ENCODE measurements around the gene TMEM31. TPM values are rescaled to one million over a fixed set of nuclear protein-coding genes. Genes with fewer than 3 reads are reported as not detected.

TMEM31 gene
- total RNA-seq, 1 experiment from 2014 or later = 0.40 TPM

DNA sequence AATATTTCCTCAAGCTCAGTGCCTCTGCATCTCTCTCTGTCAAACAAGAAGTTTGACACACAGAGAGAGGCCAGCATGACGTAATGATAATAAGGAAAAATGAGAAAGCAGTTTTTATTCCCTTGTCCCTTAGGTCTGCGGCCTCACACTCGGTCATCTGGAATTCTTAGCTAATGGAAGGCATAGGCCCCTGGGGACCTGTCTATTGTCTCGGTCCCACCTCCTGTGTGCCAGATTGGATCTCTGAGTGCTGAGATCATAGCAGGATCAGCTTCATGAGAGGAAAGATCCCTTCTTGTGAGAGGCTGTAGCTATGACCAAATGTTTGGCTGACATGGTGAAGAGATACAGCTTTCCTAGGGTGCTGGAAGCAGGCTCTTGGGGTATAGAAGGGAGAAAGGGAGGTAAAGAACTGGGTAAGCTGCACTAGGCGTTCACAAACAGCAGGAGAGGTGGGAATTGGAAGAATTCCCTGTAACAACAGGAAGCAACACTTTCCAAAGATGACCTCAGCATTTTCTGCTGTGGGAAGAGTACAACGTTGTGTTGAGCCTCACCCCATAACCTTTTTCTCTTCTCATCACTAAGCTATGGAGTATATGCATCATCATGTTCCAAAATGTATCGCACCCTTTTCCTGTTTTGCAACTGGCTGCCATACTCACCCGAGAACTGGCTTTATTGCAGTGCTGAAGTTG is 20.2 kb downstream of the TMEM31 start:
- Histone ChIP-seq H3K36me3 (ENCODE audit: low read depth, low read length) (no peaks in the 10 kb centered on the region), H3K27me3 (ENCODE audit: low read length) (peaks cover 5% of the 10 kb centered on the region; the same call in 1 of the 2 replicates), H3K27ac (ENCODE audit: low read length) (no peak overlapping the region), H3K4me2 (ENCODE audit: low read length) (no peak overlapping the region), H3K79me2 (ENCODE audit: low read length) (no peaks in the 10 kb centered on the region), H3K9me3 (ENCODE audit: low read length) (no peaks in the 10 kb centered on the region), H3K9me2 (replicated peaks; ENCODE audit: low read length) (no peaks in the 10 kb centered on the region), H3K4me1 (ENCODE audit: insufficient read depth, low read length) (no peaks in the 10 kb centered on the region), H3F3A (ENCODE audit: low read length, unreplicated experiment) (no peaks in the 10 kb centered on the region), H3K4me3 (ENCODE audit: low read length) (no peak overlapping the region), H3K9ac (ENCODE audit: low read length) (no peak overlapping the region), H2AFZ (ENCODE audit: low read length) (no peak overlapping the region), H4K20me1 (ENCODE audit: low read length) (no peaks in the 10 kb centered on the region)
- ChIA-PET CTCF (no interaction called here), POLR2A (ENCODE audit: unreplicated experiment) (no interaction called here)
- TF ChIP-seq EZH2phosphoT487 (IDR thresholded peaks at IDR 0.05; ENCODE audit: borderline replicate concordance, low read length) (no peak), CTCF (conservative IDR thresholded peaks at IDR 0.05; ENCODE audit: low read depth, low read length) (no peak), EZH2 (IDR thresholded peaks at IDR 0.05; ENCODE audit: low read length, unreplicated experiment) (no peak)
- DNase-seq = no peak
- intact Hi-C loops (cut with micrococcal nuclease) = no loop called here
- BruUV-seq (replicated peaks) = no TSS peak
- no peak for ATAC-seq

GRCh38 chrX:103733017-103733416 is 22.3 kb downstream of the TMEM31 start:
- Histone ChIP-seq H3K9ac (ENCODE audit: low read length) (no peak overlapping the region), H3F3A (ENCODE audit: low read length, unreplicated experiment) (no peaks in the 10 kb centered on the region), H3K27me3 (ENCODE audit: low read length) (peaks cover 5% of the 10 kb centered on the region; the same call in 1 of the 2 replicates), H3K4me2 (ENCODE audit: low read length) (no peak overlapping the region), H3K36me3 (ENCODE audit: low read depth, low read length) (no peaks in the 10 kb centered on the region), H4K20me1 (ENCODE audit: low read length) (no peaks in the 10 kb centered on the region), H3K27ac (ENCODE audit: low read length) (no peak overlapping the region), H3K79me2 (ENCODE audit: low read length) (no peaks in the 10 kb centered on the region), H3K9me3 (ENCODE audit: low read length) (no peaks in the 10 kb centered on the region), H2AFZ (ENCODE audit: low read length) (no peak overlapping the region), H3K9me2 (replicated peaks; ENCODE audit: low read length) (no peaks in the 10 kb centered on the region), H3K4me1 (ENCODE audit: insufficient read depth, low read length) (no peaks in the 10 kb centered on the region), H3K4me3 (ENCODE audit: low read length) (no peak overlapping the region)
- no peak for DNase-seq
- no peak for ATAC-seq
- intact Hi-C loops (cut with micrococcal nuclease) = no loop called here
- no TSS peak for BruUV-seq (replicated peaks)
- no peak for TF ChIP-seq EZH2phosphoT487 (IDR thresholded peaks at IDR 0.05; ENCODE audit: borderline replicate concordance, low read length)
- no peak for TF ChIP-seq CTCF (conservative IDR thresholded peaks at IDR 0.05; ENCODE audit: low read depth, low read length)
- no peak for TF ChIP-seq EZH2 (IDR thresholded peaks at IDR 0.05; ENCODE audit: low read length, unreplicated experiment)
- CTCF ChIA-PET = no interaction called here
- POLR2A ChIA-PET (ENCODE audit: unreplicated experiment) = no interaction called here

DNA sequence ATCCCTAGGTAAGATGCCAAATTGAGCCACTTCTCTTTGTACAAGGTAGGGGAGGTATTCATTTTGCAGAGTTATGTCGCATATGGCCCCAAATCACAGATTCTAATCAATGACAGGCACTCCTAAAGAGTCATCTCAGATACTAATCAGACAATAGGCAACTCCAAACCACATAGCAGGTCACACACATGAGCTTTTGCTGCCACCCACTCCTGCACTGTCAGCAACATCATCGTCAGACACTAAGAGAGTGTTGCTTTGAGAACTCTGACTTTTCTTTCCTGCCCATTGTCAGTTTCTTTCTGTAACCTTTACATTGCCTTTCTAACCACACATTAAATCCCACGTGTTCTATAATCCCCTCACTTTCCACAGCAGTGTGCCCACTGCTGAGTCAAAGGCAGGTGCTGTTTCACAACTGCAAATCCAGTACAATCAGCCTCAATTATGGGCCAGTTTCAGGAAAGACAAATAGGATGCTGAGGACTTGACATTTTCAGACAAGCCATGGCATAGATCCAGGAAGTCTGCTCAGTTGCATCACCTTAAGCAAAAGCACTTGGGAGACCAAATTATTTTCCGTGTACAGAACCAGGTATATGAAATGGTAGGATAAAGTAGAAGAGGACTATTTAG is 23.5 kb downstream of the TMEM31 start:
- Histone ChIP-seq H3K4me1 (ENCODE audit: insufficient read depth, low read length) (no peaks in the 10 kb centered on the region), H3K79me2 (ENCODE audit: low read length) (no peaks in the 10 kb centered on the region), H3K9ac (ENCODE audit: low read length) (no peak overlapping the region), H3K27ac (ENCODE audit: low read length) (no peak overlapping the region), H2AFZ (ENCODE audit: low read length) (no peak overlapping the region), H4K20me1 (ENCODE audit: low read length) (no peaks in the 10 kb centered on the region), H3K36me3 (ENCODE audit: low read depth, low read length) (no peaks in the 10 kb centered on the region), H3K4me2 (ENCODE audit: low read length) (no peak overlapping the region), H3K9me3 (ENCODE audit: low read length) (no peaks in the 10 kb centered on the region), H3K27me3 (ENCODE audit: low read length) (no peaks in the 10 kb centered on the region), H3K4me3 (ENCODE audit: low read length) (no peak overlapping the region), H3F3A (ENCODE audit: low read length, unreplicated experiment) (no peaks in the 10 kb centered on the region), H3K9me2 (replicated peaks; ENCODE audit: low read length) (no peaks in the 10 kb centered on the region)
- ATAC-seq (no peak), DNase-seq (no peak)
- ChIA-PET CTCF (no interaction called here), POLR2A (ENCODE audit: unreplicated experiment) (interaction anchor here (0.6 kb wide), 1 partner anchor 55 kb away, joined by 3 read pairs; no protein-coding TSS in a partner anchor)
- TF ChIP-seq EZH2 (IDR thresholded peaks at IDR 0.05; ENCODE audit: low read length, unreplicated experiment) = no peak
- no peak for TF ChIP-seq EZH2phosphoT487 (IDR thresholded peaks at IDR 0.05; ENCODE audit: borderline replicate concordance, low read length)
- TF ChIP-seq CTCF (conservative IDR thresholded peaks at IDR 0.05; ENCODE audit: low read depth, low read length) = no peak
- no TSS peak for BruUV-seq (replicated peaks)
- intact Hi-C loops (cut with micrococcal nuclease) = no loop called here

Data from PC-3 (cell line).